ENCODE results near the gene FBXO38. TPM values are rescaled to one million over a fixed set of nuclear protein-coding genes. Genes with fewer than 3 reads are reported as not detected.

The FBXO38 gene
- total RNA-seq, 3 donors from 2014 or later = 50.6 to 80.9 (median 67.5) TPM

GRCh38 chr5:148491015-148491792, 107.4 kb downstream of the FBXO38 start:
- TF ChIP-seq, protein P1, sequence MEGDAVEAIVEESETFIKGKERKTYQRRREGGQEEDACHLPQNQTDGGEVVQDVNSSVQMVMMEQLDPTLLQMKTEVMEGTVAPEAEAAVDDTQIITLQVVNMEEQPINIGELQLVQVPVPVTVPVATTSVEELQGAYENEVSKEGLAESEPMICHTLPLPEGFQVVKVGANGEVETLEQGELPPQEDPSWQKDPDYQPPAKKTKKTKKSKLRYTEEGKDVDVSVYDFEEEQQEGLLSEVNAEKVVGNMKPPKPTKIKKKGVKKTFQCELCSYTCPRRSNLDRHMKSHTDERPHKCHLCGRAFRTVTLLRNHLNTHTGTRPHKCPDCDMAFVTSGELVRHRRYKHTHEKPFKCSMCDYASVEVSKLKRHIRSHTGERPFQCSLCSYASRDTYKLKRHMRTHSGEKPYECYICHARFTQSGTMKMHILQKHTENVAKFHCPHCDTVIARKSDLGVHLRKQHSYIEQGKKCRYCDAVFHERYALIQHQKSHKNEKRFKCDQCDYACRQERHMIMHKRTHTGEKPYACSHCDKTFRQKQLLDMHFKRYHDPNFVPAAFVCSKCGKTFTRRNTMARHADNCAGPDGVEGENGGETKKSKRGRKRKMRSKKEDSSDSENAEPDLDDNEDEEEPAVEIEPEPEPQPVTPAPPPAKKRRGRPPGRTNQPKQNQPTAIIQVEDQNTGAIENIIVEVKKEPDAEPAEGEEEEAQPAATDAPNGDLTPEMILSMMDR (IDR thresholded peaks at IDR 0.05) = no peak
- no peak for TF ChIP-seq POLR2A (IDR thresholded peaks at IDR 0.05)
- no peak for TF ChIP-seq POLR2AphosphoS5 (IDR thresholded peaks at IDR 0.05)
- no peaks in the 10 kb centered on the region for H3K36me3 ChIP-seq
- H3K27ac ChIP-seq = no peak overlapping the region
- H3K27me3 ChIP-seq = no peaks in the 10 kb centered on the region
- H3K9me3 ChIP-seq = no peaks in the 10 kb centered on the region
- H3K4me1 ChIP-seq = no peaks in the 10 kb centered on the region
- intact Hi-C loops (cut with DNase I; ENCODE audit: low total_unique reads) = no loop called here
- H3K4me3 ChIP-seq = no peak overlapping the region
- DNase-seq (ENCODE audit: low spot score in 2 of 2) = no peak

DNA sequence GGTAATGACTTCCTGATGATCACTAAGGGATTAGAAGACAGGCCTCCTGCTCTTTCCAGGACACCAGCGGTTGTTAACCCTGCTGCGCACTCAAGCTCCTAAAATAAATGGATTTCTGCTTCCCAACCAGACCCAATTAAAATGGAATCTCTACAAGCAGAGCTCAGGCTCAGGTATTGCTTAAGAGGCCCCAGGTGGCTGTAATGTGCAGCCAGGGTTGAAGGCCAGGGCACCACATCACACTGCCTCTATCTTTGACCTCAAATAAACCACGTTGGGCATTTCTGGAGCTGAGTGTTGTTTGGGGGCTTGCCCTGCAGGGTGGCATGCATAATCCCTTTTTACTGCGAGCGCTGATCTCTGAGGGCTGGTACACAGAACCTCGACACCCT, 108.0 kb downstream of the FBXO38 start:
- Histone ChIP-seq H3K9me3 (no peaks in the 10 kb centered on the region), H3K4me3 (no peak overlapping the region), H3K4me1 (no peaks in the 10 kb centered on the region), H3K27ac (no peak overlapping the region), H3K36me3 (no peaks in the 10 kb centered on the region), H3K27me3 (no peaks in the 10 kb centered on the region)
- DNase-seq (ENCODE audit: low spot score in 2 of 2) = no peak
- intact Hi-C loops (cut with DNase I; ENCODE audit: low total_unique reads) = no loop called here
- TF ChIP-seq, protein P1 (IDR thresholded peaks at IDR 0.05) = no peak
- no peak for TF ChIP-seq POLR2A (IDR thresholded peaks at IDR 0.05)
- no peak for TF ChIP-seq POLR2AphosphoS5 (IDR thresholded peaks at IDR 0.05)

DNA sequence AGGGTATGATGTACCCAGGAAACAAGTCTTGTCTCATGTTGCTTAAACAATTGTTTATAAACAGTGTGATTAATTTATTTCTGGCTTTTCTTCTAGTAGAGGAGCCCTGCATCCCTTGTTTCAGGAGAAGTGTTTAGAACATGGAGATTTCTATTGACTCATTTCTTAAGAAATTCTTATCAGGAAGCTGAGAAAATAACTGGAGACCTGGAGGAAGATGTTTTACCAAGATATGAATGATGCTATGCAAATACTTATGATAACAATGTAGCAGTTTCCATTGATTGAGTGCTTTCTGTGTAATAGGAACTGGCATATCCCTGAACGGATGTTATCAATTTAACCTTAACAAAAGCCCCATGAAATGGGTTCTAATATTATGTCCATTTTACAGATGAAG, 108.6 kb downstream of the FBXO38 start:
- no peak for DNase-seq (ENCODE audit: low spot score in 2 of 2)
- Histone ChIP-seq H3K36me3 (no peaks in the 10 kb centered on the region), H3K4me1 (no peaks in the 10 kb centered on the region), H3K27me3 (no peaks in the 10 kb centered on the region), H3K9me3 (no peaks in the 10 kb centered on the region), H3K27ac (no peak overlapping the region), H3K4me3 (no peak overlapping the region)
- TF ChIP-seq POLR2AphosphoS5 (IDR thresholded peaks at IDR 0.05) (no peak), POLR2A (IDR thresholded peaks at IDR 0.05) (no peak)
- TF ChIP-seq, protein P1 (IDR thresholded peaks at IDR 0.05) = no peak
- intact Hi-C loops (cut with DNase I; ENCODE audit: low total_unique reads) = no loop called here

Other genes with a start within 250 kb of the FBXO38 start
- not detected for gene SPINK14, start 215.4 kb upstream of the FBXO38 start, total RNA-seq
- not detected for gene SPINK6, start 180.9 kb upstream of the FBXO38 start, total RNA-seq
- gene MARCOL, start 145.4 kb upstream of the FBXO38 start, total RNA-seq = not detected
- gene SPINK13, start 115.2 kb upstream of the FBXO38 start, total RNA-seq = under 1 TPM in 1 of 3 donors, not detected in 2; 0.48 TPM
- gene SPINK7, start 71.5 kb upstream of the FBXO38 start, total RNA-seq = not detected
- gene SPINK9, start 48.4 kb upstream of the FBXO38 start, total RNA-seq = not detected

All from breast epithelium (tissue), 4 donors.